Type B pancreatic cell (in vitro differentiated cells): Measurements from ENCODE around the gene SLC9A9. TPM values are rescaled to one million over a fixed set of nuclear protein-coding genes. Genes with fewer than 3 reads are reported as not detected.

Experiments used
- DNase-seq: peaks from one replicate; pipeline ENCODE4 v3.0.0; 2021; ENCODE audit warnings: mixed read lengths; ENCODE audit not compliant: unreplicated experiment; ENCODE audit errors: extremely low spot score
- H3K27ac Mint-ChIP-seq: 2 replicates; pipeline ENCODE4 v1.8.0; 2021; ENCODE audit warnings: mild to moderate bottlenecking, mixed read lengths
- H3K27me3 Mint-ChIP-seq: 2 replicates; pipeline ENCODE4 v1.8.0; 2021; ENCODE audit warnings: mixed read lengths
- H3K36me3 Mint-ChIP-seq: 2 replicates; pipeline ENCODE4 v1.8.0; 2021; ENCODE audit warnings: mixed read lengths
- H3K4me1 Mint-ChIP-seq: one replicate; pipeline ENCODE4 v1.8.0; 2021; ENCODE audit warnings: mixed read lengths; ENCODE audit not compliant: unreplicated experiment
- H3K4me3 Mint-ChIP-seq: 2 replicates; pipeline ENCODE4 v1.8.0; 2021; ENCODE audit warnings: mild to moderate bottlenecking, mixed read lengths
- H3K9me3 Mint-ChIP-seq: 2 replicates; pipeline ENCODE4 v1.8.0; 2021; ENCODE audit warnings: mixed read lengths
- CTCF ChIP-seq: fragments of 200-600 bp; sonication (generic); conservative IDR thresholded peaks from 2 replicates; pipeline ENCODE4 v1.5.0; 2021; ENCODE audit warnings: antibody characterized with exemption, mild to moderate bottlenecking
- total RNA-seq: library from RNA; stranded (reverse); gene quantifications from 2 replicates; pipeline ENCODE4 v1.2.1, GENCODE V29; 2021; ENCODE audit warnings: low replicate concordance

The SLC9A9 gene
- total RNA-seq, 1 donor from 2014 or later, result 2.7 TPM

- Mint-ChIP-seq H3K9me3 (no peaks in the 10 kb centered on the region), H3K4me3 (no peak overlapping the region), H3K27me3 (no peaks in the 10 kb centered on the region), H3K4me1 (no peaks in the 10 kb centered on the region), H3K27ac (no peak overlapping the region), H3K36me3 (no peaks in the 10 kb centered on the region)
- TF ChIP-seq CTCF, result no peak
- no peak for DNase-seq
Observed at GRCh38 chr3:143471705-143472104, 376.6 kb downstream of the SLC9A9 start.

- no peak overlapping the region for H3K27ac Mint-ChIP-seq
- H3K4me1 Mint-ChIP-seq, result no peaks in the 10 kb centered on the region
- no peak for DNase-seq
- no peak overlapping the region for H3K4me3 Mint-ChIP-seq
- H3K36me3 Mint-ChIP-seq, result no peaks in the 10 kb centered on the region
- H3K27me3 Mint-ChIP-seq, result no peaks in the 10 kb centered on the region
- no peak for TF ChIP-seq CTCF
- no peaks in the 10 kb centered on the region for H3K9me3 Mint-ChIP-seq
Observed at GRCh38 chr3:143469159-143469558, 379.1 kb downstream of the SLC9A9 start.

- Mint-ChIP-seq H3K36me3 (no peaks in the 10 kb centered on the region), H3K27ac (no peak overlapping the region), H3K9me3 (no peaks in the 10 kb centered on the region), H3K4me3 (no peak overlapping the region), H3K4me1 (no peaks in the 10 kb centered on the region), H3K27me3 (no peaks in the 10 kb centered on the region)
- no peak for DNase-seq
- no peak for TF ChIP-seq CTCF
Observed at GRCh38 chr3:143465666-143466065, 382.6 kb downstream of the SLC9A9 start.

- H3K36me3 Mint-ChIP-seq, result no peaks in the 10 kb centered on the region
Observed at GRCh38 chr3:143464850-143465249, 383.4 kb downstream of the SLC9A9 start.

GRCh38 chr3:143455480-143455879, 392.8 kb downstream of the SLC9A9 start:
- Mint-ChIP-seq H3K4me3 (no peak overlapping the region), H3K9me3 (no peaks in the 10 kb centered on the region), H3K27ac (no peak overlapping the region), H3K36me3 (no peaks in the 10 kb centered on the region), H3K27me3 (no peaks in the 10 kb centered on the region), H3K4me1 (no peaks in the 10 kb centered on the region)
- TF ChIP-seq CTCF, result no peak
- DNase-seq, result no peak

More at GRCh38 chr3:143464850-143465249, 383.4 kb downstream of the SLC9A9 start:
- no peak overlapping the region for H3K27ac Mint-ChIP-seq
- H3K9me3 Mint-ChIP-seq, result no peaks in the 10 kb centered on the region
- H3K27me3 Mint-ChIP-seq, result no peaks in the 10 kb centered on the region
- H3K4me1 Mint-ChIP-seq, result no peaks in the 10 kb centered on the region
- no peak overlapping the region for H3K4me3 Mint-ChIP-seq
- DNase-seq, result no peak
- TF ChIP-seq CTCF, result no peak

- Mint-ChIP-seq H3K27me3 (no peaks in the 10 kb centered on the region), H3K36me3 (no peaks in the 10 kb centered on the region), H3K9me3 (no peaks in the 10 kb centered on the region), H3K27ac (no peak overlapping the region), H3K4me1 (no peaks in the 10 kb centered on the region), H3K4me3 (no peak overlapping the region)
- DNase-seq, result no peak
- no peak for TF ChIP-seq CTCF
Observed at GRCh38 chr3:143450632-143451031, 397.6 kb downstream of the SLC9A9 start.
